Caco-2 (cell line): ENCODE measurements around the gene MORN5. TPM values are rescaled to one million over a fixed set of nuclear protein-coding genes. Genes with fewer than 3 reads are reported as not detected.

ENCODE experiments used
- BruUV-seq: library from RNA; stranded (reverse); fragments of 400-500 nt; replicated peaks from 2 replicates; lab custom pipeline; 2021; lab: Mats Ljungman, UMichigan
- CTCF ChIA-PET: fragments of 300-600 bp; sonication (Branson Sonifier 250); formaldehyde crosslinking; loops from one replicate; lab custom pipeline; 2022; ENCODE audit warnings: antibody characterized with exemption; lab: Charles Lee
- POLR2A ChIA-PET: fragments of 300-600 bp; sonication (Branson Sonifier 250); formaldehyde crosslinking; loops from one replicate; lab custom pipeline; 2022; ENCODE audit warnings: antibody characterized with exemption; lab: Charles Lee
- DNase-seq, 2 experiments: peaks; one replicate each; pipeline versions ENCODE4 v3.0.0 to v3.0.0-alpha.2; 2020 to 2022
- H3K27me3 ChIP-seq: replicated peaks from 2 replicates; pipeline ENCODE4 v1.6.0; 2011; ENCODE audit warnings: low read length; ENCODE audit not compliant: control insufficient read depth, insufficient read depth
- H3K36me3 ChIP-seq: 2 replicates; pipeline ENCODE4 v1.5.1; 2011; ENCODE audit warnings: low read length; ENCODE audit not compliant: control insufficient read depth, insufficient read depth
- H3K4me1 ChIP-seq: fragments of 250-450 bp; sonication (Bioruptor Pico); 2 replicates; pipeline ENCODE4 v1.5.1; 2020; ENCODE audit warnings: mild to moderate bottlenecking
- H3K4me3 ChIP-seq: 2 replicates; pipeline ENCODE4 v1.5.1; 2011; ENCODE audit warnings: low read depth, mild to moderate bottlenecking, control low read depth, low read length
- H3K9me3 ChIP-seq: fragments of 250-450 bp; sonication (Bioruptor Pico); 2 replicates; pipeline ENCODE4 v1.5.1; 2020; ENCODE audit warnings: mild to moderate bottlenecking, moderate library complexity
- H3K27ac Mint-ChIP-seq: one replicate; pipeline ENCODE4 v1.8.0; 2022; ENCODE audit warnings: mixed read lengths; ENCODE audit not compliant: unreplicated experiment
- H3K27me3 Mint-ChIP-seq: one replicate; pipeline ENCODE4 v1.8.0; 2022; ENCODE audit warnings: mixed read lengths; ENCODE audit not compliant: insufficient read depth, unreplicated experiment
- H3K36me3 Mint-ChIP-seq: one replicate; pipeline ENCODE4 v1.8.0; 2022; ENCODE audit warnings: mild to moderate bottlenecking, mixed read lengths; ENCODE audit not compliant: insufficient read depth, unreplicated experiment
- H3K4me1 Mint-ChIP-seq: one replicate; pipeline ENCODE4 v1.8.0; 2022; ENCODE audit warnings: low read depth, mixed read lengths; ENCODE audit not compliant: unreplicated experiment
- H3K4me3 Mint-ChIP-seq: one replicate; pipeline ENCODE4 v1.8.0; 2022; ENCODE audit warnings: mild to moderate bottlenecking, moderate library complexity, mixed read lengths; ENCODE audit not compliant: unreplicated experiment
- H3K9me3 Mint-ChIP-seq: one replicate; pipeline ENCODE4 v1.8.0; 2022; ENCODE audit warnings: mixed read lengths; ENCODE audit not compliant: unreplicated experiment
- CTCF ChIP-seq, 2 experiments: fragments of 200-600 bp in 1 of 2; IDR thresholded peaks; 1 replicate in 1 of 2; 2 replicates in 1 of 2; pipeline versions ENCODE4 v1.5.1 to v1.8.0; 2011 to 2022; ENCODE audit warnings: antibody characterized with exemption in 1 of 2, control low read depth in 1 of 2, inconsistent platforms in 1 of 2, low read depth in 1 of 2, low read length in 1 of 2, mild to moderate bottlenecking in 1 of 2, moderate library complexity in 1 of 2; ENCODE audit not compliant: insufficient read depth in 1 of 2, severe bottlenecking in 1 of 2, unreplicated experiment in 1 of 2
- intact Hi-C: fragments of 100-400 bp; cut with micrococcal nuclease; formaldehyde crosslinking; loops from one replicate; pipeline ENCODE4 v1.10.0; 2022; ENCODE audit not compliant: unreplicated experiment
- total RNA-seq: library from RNA; stranded (reverse); gene quantifications from 2 replicates; pipeline ENCODE4 v1.2.3, GENCODE V29; 2022

The MORN5 gene
- total RNA-seq, 1 experiment from 2014 or later: not detected

- H3K36me3 ChIP-seq: no peaks in the 10 kb centered on the region; the same call in 1 of the 2 replicates
- ChIA-PET POLR2A (no interaction called here), CTCF (interaction anchor here (0.6 to 1.3 kb wide), 2 partner anchors 80 to 81 kb away, joined by 3 to 4 read pairs; no protein-coding TSS in a partner anchor)
- Mint-ChIP-seq H3K36me3 (no peaks in the 10 kb centered on the region), H3K27me3 (no peaks in the 10 kb centered on the region), H3K4me3 (no peak overlapping the region), H3K4me1 (no peaks in the 10 kb centered on the region), H3K9me3 (no peaks in the 10 kb centered on the region), H3K27ac (no peak overlapping the region)
- no peak for DNase-seq
- no peaks in the 10 kb centered on the region for H3K9me3 ChIP-seq
- no peak for TF ChIP-seq CTCF (IDR thresholded peaks at IDR 0.05; ENCODE audit: insufficient read depth in 1 of 2, low read depth in 1 of 2, low read length in 1 of 2, severe bottlenecking in 1 of 2, unreplicated experiment in 1 of 2)
- no TSS peak for BruUV-seq
- no peak overlapping the region for H3K4me3 ChIP-seq
- H3K4me1 ChIP-seq: no peaks in the 10 kb centered on the region
- H3K27me3 ChIP-seq: no peaks in the 10 kb centered on the region
- intact Hi-C loops: no loop called here
Observed at GRCh38 chr9:122206118-122207046, 46.7 kb downstream of the MORN5 start.

DNA sequence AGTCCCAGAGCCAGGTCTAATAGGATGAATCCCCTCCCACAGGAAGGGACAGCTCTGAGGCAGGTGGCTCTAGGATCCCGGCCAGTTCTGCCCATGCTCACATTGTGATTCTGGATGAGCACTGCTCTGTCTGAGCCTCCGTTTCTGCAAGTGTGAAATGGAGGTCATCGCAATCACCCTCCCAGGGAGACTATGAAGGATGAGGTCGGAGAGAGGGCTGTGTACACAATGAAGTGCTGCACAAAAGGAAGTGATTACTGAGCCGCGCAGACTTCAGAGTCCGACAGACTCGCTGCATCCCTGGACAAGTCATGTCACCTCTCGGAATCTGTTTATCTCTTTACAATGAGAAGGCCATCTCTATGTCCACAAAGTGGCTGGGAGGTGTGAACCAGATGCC, 47.4 kb downstream of the MORN5 start:
- DNase-seq: no peak
- Mint-ChIP-seq H3K4me1 (no peaks in the 10 kb centered on the region), H3K4me3 (no peak overlapping the region), H3K36me3 (no peaks in the 10 kb centered on the region), H3K9me3 (no peaks in the 10 kb centered on the region), H3K27me3 (no peaks in the 10 kb centered on the region), H3K27ac (no peak overlapping the region)
- no TSS peak for BruUV-seq
- no peaks in the 10 kb centered on the region for H3K9me3 ChIP-seq
- H3K27me3 ChIP-seq: no peaks in the 10 kb centered on the region
- H3K4me1 ChIP-seq: peaks cover 1% of the 10 kb centered on the region; the same call in 1 of the 2 replicates
- intact Hi-C loops: no loop called here
- H3K4me3 ChIP-seq: no peak overlapping the region
- ChIA-PET CTCF (interaction anchor here (1.3 kb wide), 1 partner anchor 82 kb away, joined by 4 read pairs; no protein-coding TSS in a partner anchor), POLR2A (no interaction called here)
- TF ChIP-seq CTCF (IDR thresholded peaks at IDR 0.05; ENCODE audit: insufficient read depth in 1 of 2, low read depth in 1 of 2, low read length in 1 of 2, severe bottlenecking in 1 of 2, unreplicated experiment in 1 of 2): no peak
- no peaks in the 10 kb centered on the region; the same call in 1 of the 2 replicates for H3K36me3 ChIP-seq

DNA sequence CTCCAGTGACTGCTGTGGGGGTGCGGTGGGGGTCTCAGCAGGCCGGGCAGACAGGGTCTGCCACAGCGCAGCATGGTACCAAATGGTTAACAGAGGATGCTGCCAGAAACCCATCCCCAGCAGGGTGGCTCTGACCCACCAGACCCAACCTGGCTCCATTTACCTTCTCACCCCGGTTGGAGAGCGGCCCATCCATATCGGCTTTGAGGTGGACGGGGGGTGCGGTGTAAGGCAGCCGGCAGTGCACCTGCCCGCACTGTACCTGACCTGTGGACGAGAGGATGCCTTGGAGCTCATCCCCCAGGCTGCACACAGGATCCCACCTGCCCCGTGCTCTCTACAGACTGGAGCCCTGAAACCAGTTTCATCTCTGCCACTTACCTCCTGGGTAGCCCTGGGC, 49.7 kb downstream of the MORN5 start:
- Mint-ChIP-seq H3K4me1 (peaks cover 7% of the 10 kb centered on the region), H3K4me3 (no peak overlapping the region), H3K9me3 (no peaks in the 10 kb centered on the region), H3K27ac (no peak overlapping the region), H3K36me3 (no peaks in the 10 kb centered on the region), H3K27me3 (no peaks in the 10 kb centered on the region)
- no peaks in the 10 kb centered on the region for H3K27me3 ChIP-seq
- H3K4me1 ChIP-seq: peaks cover 10% of the 10 kb centered on the region; the same call in 1 of the 2 replicates
- H3K36me3 ChIP-seq: no peaks in the 10 kb centered on the region; the same call in 1 of the 2 replicates
- no peak for DNase-seq
- intact Hi-C loops: no loop called here
- no peak for TF ChIP-seq CTCF (IDR thresholded peaks at IDR 0.05; ENCODE audit: insufficient read depth in 1 of 2, low read depth in 1 of 2, low read length in 1 of 2, severe bottlenecking in 1 of 2, unreplicated experiment in 1 of 2)
- H3K9me3 ChIP-seq: no peaks in the 10 kb centered on the region
- no TSS peak for BruUV-seq
- ChIA-PET POLR2A (no interaction called here), CTCF (no interaction called here)
- no peak overlapping the region for H3K4me3 ChIP-seq
